Measurements from ENCODE around the gene ZNF19. TPM values are rescaled to one million over a fixed set of nuclear protein-coding genes. Genes with fewer than 3 reads are reported as not detected.

ZNF19 gene
- total and polyA plus RNA-seq, 9 of the 15 experiments (the other 6 are each of a cell fraction or from before 2014, with no cell fraction given), result 1.2 to 2.8 (median 1.8) TPM

DNA sequence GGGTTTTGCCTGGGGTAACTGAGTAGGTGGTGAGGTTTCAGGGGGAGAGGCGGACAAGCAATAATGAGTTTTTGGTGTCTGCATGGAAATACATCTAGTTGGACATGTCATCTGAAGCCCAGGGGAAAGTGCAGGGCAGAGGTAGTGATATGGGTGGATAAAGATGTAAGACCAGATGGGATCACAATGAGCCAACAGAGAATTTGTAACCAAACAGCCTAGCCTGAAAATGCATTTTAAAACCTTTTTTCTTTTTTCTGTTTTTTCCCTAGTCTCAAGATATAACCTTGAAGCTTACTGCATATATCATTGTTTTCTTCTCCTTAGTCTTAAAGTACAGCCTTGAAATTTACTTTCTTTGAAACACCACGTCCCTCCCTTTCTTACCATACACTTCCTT lies 3.7 kb upstream of the ZNF19 start:
- FAIRE-seq, result peak; percentile 70
- Histone ChIP-seq H3K9me1 (ENCODE audit: control insufficient read depth, insufficient read depth, low read length) (no peaks in the 10 kb centered on the region), H3K9me3 (replicated peaks; ENCODE audit: control insufficient read depth, insufficient read depth, low read depth, low read length) (peaks cover 1% of the 10 kb centered on the region), H4K20me1 (replicated peaks; ENCODE audit: control insufficient read depth, insufficient read depth, low read length) (no peaks in the 10 kb centered on the region), H3K27ac (ENCODE audit: extremely low read depth, low read depth, low read length) (peak overlapping the region; percentile 89), H2AFZ (ENCODE audit: low read depth, low read length) (peak overlapping the region; percentile 93), H3K79me2 (ENCODE audit: control insufficient read depth, insufficient read depth, low read length) (no peaks in the 10 kb centered on the region), H3K27me3 (ENCODE audit: control insufficient read depth in 2 of 2, insufficient read depth in 2 of 2, low read length in 2 of 2) (no peaks in the 10 kb centered on the region), H3K4me3 (no peak overlapping the region), H3K36me3 (ENCODE audit: control insufficient read depth, insufficient read depth, low read length) (no peaks in the 10 kb centered on the region; the same call in 2 of the 3 replicates), H3K4me1 (replicated peaks in 1 of 2; ENCODE audit: control insufficient read depth in 2 of 2, insufficient read depth in 2 of 2, low read length in 2 of 2) (peaks cover 15 to 25% of the 10 kb centered on the region in 2 experiments), H3K9ac (ENCODE audit: insufficient read depth in 1 of 2, low read depth in 2 of 2, low read length in 2 of 2) (peak overlapping the region in 1 of 2 experiments; percentile 58; a peak in 2 of 4 replicates), H3K4me2 (ENCODE audit: insufficient read depth, low read length) (peak overlapping the region; percentile 47; the same call in 1 of the 2 replicates)
- ChIA-PET POLR2A (no interaction called here), CTCF (ENCODE audit: low intra/inter-chr PET ratio) (no interaction called here)
- WGBS (ENCODE audit: insufficient coverage, low coverage, missing lambda C conversion rate), result 36% methylated on average over 2 of the region's 2 CpGs
- BruUV-seq (replicated peaks), result no TSS peak
- intact Hi-C loops (cut with micrococcal nuclease) (no loop called here), in situ Hi-C loops (cut with MboI) (no loop called here)
- TF ChIP-seq ETV5 (CRISPR knock-in tag; IDR thresholded peaks at IDR 0.05; ENCODE audit: low read depth), result no peak
- TF ChIP-seq, protein P1, sequence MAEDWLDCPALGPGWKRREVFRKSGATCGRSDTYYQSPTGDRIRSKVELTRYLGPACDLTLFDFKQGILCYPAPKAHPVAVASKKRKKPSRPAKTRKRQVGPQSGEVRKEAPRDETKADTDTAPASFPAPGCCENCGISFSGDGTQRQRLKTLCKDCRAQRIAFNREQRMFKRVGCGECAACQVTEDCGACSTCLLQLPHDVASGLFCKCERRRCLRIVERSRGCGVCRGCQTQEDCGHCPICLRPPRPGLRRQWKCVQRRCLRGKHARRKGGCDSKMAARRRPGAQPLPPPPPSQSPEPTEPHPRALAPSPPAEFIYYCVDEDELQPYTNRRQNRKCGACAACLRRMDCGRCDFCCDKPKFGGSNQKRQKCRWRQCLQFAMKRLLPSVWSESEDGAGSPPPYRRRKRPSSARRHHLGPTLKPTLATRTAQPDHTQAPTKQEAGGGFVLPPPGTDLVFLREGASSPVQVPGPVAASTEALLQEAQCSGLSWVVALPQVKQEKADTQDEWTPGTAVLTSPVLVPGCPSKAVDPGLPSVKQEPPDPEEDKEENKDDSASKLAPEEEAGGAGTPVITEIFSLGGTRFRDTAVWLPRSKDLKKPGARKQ (CRISPR knock-in tag; IDR thresholded peaks at IDR 0.05), result no peak
- TF ChIP-seq HDAC1 (IDR thresholded peaks at IDR 0.05), result no peak
- DNase-seq (ENCODE audit: extremely low read depth in 1 of 4, low spot score in 3 of 4), result peak in 2 of 4 experiments; percentile 15 to 18
- peak; percentile 33 for ATAC-seq

DNA sequence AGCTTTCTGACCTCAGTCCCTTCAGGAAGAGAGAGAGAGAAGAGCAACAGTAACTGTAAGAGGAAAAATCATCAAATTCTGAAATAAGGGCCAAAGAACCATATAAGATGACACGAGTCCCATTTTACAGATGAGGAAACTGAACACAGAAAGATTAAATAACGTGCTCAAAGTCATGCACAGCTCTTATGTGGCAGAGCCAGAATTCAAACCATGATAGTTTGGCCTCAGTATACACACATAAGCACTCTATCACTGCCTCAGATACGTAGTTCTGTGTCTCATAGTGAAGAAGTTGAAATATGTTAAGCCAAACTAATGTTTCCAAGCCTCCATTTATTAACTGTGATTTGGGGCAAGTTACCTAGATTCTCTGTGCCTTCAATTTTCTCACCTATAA lies 1.9 kb upstream of the ZNF19 start:
- H2AFZ ChIP-seq (ENCODE audit: low read depth, low read length), result peak overlapping the region; percentile 58
- 0 out of 3 replicates have a peak overlapping the region, but pooled peaks have one; percentile 4 for H3K27ac ChIP-seq (ENCODE audit: extremely low read depth, low read depth, low read length)
- H3K4me1 ChIP-seq (replicated peaks in 1 of 2; ENCODE audit: control insufficient read depth in 2 of 2, insufficient read depth in 2 of 2, low read length in 2 of 2), result peaks cover 15 to 25% of the 10 kb centered on the region in 2 experiments
- ATAC-seq (no peak; the same call in 2 of the 3 replicates), FAIRE-seq (peak; percentile 51), DNase-seq (ENCODE audit: extremely low read depth in 1 of 4, low spot score in 3 of 4) (no peak)
- H3K9ac ChIP-seq (ENCODE audit: insufficient read depth in 1 of 2, low read depth in 2 of 2, low read length in 2 of 2), result no peak overlapping the region
- BruUV-seq (replicated peaks), result no TSS peak
- no peak overlapping the region for H3K4me2 ChIP-seq (ENCODE audit: insufficient read depth, low read length)
- no peaks in the 10 kb centered on the region for H4K20me1 ChIP-seq (replicated peaks; ENCODE audit: control insufficient read depth, insufficient read depth, low read length)
- CTCF ChIA-PET (ENCODE audit: low intra/inter-chr PET ratio), result no interaction called here
- POLR2A ChIA-PET, result no interaction called here
- WGBS (ENCODE audit: insufficient coverage, low coverage, missing lambda C conversion rate), result 58% methylated on average over 3 of the region's 3 CpGs
- H3K9me1 ChIP-seq (ENCODE audit: control insufficient read depth, insufficient read depth, low read length), result no peaks in the 10 kb centered on the region
- H3K79me2 ChIP-seq (ENCODE audit: control insufficient read depth, insufficient read depth, low read length), result no peaks in the 10 kb centered on the region
- in situ Hi-C loops (cut with MboI) (no loop called here), intact Hi-C loops (cut with micrococcal nuclease) (no loop called here)
- H3K27me3 ChIP-seq (ENCODE audit: control insufficient read depth in 2 of 2, insufficient read depth in 2 of 2, low read length in 2 of 2), result no peaks in the 10 kb centered on the region
- H3K4me3 ChIP-seq, result no peak overlapping the region
- H3K36me3 ChIP-seq (ENCODE audit: control insufficient read depth, insufficient read depth, low read length), result no peaks in the 10 kb centered on the region; the same call in 2 of the 3 replicates
- H3K9me3 ChIP-seq (replicated peaks; ENCODE audit: control insufficient read depth, insufficient read depth, low read depth, low read length), result no peaks in the 10 kb centered on the region; the same call in none of the 2 replicates
- TF ChIP-seq, protein P2, sequence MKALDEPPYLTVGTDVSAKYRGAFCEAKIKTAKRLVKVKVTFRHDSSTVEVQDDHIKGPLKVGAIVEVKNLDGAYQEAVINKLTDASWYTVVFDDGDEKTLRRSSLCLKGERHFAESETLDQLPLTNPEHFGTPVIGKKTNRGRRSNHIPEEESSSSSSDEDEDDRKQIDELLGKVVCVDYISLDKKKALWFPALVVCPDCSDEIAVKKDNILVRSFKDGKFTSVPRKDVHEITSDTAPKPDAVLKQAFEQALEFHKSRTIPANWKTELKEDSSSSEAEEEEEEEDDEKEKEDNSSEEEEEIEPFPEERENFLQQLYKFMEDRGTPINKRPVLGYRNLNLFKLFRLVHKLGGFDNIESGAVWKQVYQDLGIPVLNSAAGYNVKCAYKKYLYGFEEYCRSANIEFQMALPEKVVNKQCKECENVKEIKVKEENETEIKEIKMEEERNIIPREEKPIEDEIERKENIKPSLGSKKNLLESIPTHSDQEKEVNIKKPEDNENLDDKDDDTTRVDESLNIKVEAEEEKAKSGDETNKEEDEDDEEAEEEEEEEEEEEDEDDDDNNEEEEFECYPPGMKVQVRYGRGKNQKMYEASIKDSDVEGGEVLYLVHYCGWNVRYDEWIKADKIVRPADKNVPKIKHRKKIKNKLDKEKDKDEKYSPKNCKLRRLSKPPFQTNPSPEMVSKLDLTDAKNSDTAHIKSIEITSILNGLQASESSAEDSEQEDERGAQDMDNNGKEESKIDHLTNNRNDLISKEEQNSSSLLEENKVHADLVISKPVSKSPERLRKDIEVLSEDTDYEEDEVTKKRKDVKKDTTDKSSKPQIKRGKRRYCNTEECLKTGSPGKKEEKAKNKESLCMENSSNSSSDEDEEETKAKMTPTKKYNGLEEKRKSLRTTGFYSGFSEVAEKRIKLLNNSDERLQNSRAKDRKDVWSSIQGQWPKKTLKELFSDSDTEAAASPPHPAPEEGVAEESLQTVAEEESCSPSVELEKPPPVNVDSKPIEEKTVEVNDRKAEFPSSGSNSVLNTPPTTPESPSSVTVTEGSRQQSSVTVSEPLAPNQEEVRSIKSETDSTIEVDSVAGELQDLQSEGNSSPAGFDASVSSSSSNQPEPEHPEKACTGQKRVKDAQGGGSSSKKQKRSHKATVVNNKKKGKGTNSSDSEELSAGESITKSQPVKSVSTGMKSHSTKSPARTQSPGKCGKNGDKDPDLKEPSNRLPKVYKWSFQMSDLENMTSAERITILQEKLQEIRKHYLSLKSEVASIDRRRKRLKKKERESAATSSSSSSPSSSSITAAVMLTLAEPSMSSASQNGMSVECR (CRISPR knock-in tag; IDR thresholded peaks at IDR 0.05), result no peak
- no peak for TF ChIP-seq MECOM (CRISPR knock-in tag; IDR thresholded peaks at IDR 0.05)
- no peak for TF ChIP-seq POLR3A (IDR thresholded peaks at IDR 0.05; ENCODE audit: borderline replicate concordance, extremely low read depth, insufficient read depth, insufficient read length)
- no peak for TF ChIP-seq MCM5 (IDR thresholded peaks at IDR 0.05; ENCODE audit: low read depth)
- peak; percentile 22 to 47; a peak in 1 of 4 replicates for TF ChIP-seq KDM1A (IDR thresholded peaks at IDR 0.05)
- no peak for TF ChIP-seq HEY1 (CRISPR knock-in tag; IDR thresholded peaks at IDR 0.05; ENCODE audit: borderline replicate concordance)
